ENCODE results near the gene PTPRD.

The PTPRD gene

GRCh38 chr9:10146517-10147331 lies 466.1 kb downstream of the PTPRD start:
- no peak for DNase-seq

GRCh38 chr9:10144355-10144754 lies 468.4 kb downstream of the PTPRD start:
- DNase-seq: no peak

- no peak for DNase-seq
Measured at GRCh38 chr9:10135553-10135952, 477.2 kb downstream of the PTPRD start.

GRCh38 chr9:10134266-10134665 lies 478.5 kb downstream of the PTPRD start:
- DNase-seq: no peak

GRCh38 chr9:10130061-10130675 lies 482.6 kb downstream of the PTPRD start:
- DNase-seq: no peak

- DNase-seq: no peak
Measured at GRCh38 chr9:10127867-10128266, 484.9 kb downstream of the PTPRD start.

- DNase-seq: no peak
Measured at GRCh38 chr9:10112798-10113197, 500.0 kb downstream of the PTPRD start.

- DNase-seq: no peak
Measured at GRCh38 chr9:10112070-10112469, 500.7 kb downstream of the PTPRD start.

GRCh38 chr9:10108815-10109214 lies 504.0 kb downstream of the PTPRD start:
- no peak for DNase-seq

- no peak for DNase-seq
Measured at GRCh38 chr9:10104774-10105173, 508.0 kb downstream of the PTPRD start.

- no peak for DNase-seq
Measured at GRCh38 chr9:10095208-10095607, 517.6 kb downstream of the PTPRD start.

GRCh38 chr9:10094563-10094962 lies 518.2 kb downstream of the PTPRD start:
- DNase-seq: no peak

GRCh38 chr9:10080012-10080411 lies 532.8 kb downstream of the PTPRD start:
- DNase-seq: no peak

GRCh38 chr9:10079284-10079964 lies 533.4 kb downstream of the PTPRD start:
- DNase-seq: no peak

- DNase-seq: no peak
Measured at GRCh38 chr9:10071579-10071978, 541.2 kb downstream of the PTPRD start.

- no peak for DNase-seq
Measured at GRCh38 chr9:10062629-10063395, 550.0 kb downstream of the PTPRD start.

GRCh38 chr9:10059044-10059443 lies 553.8 kb downstream of the PTPRD start:
- no peak for DNase-seq

GRCh38 chr9:10055886-10056395 lies 556.9 kb downstream of the PTPRD start:
- DNase-seq: no peak

GRCh38 chr9:10054456-10054855 lies 558.3 kb downstream of the PTPRD start:
- DNase-seq: no peak

- DNase-seq: no peak
Measured at GRCh38 chr9:10052916-10053315, 559.9 kb downstream of the PTPRD start.

- DNase-seq: no peak
Measured at GRCh38 chr9:10052181-10052580, 560.6 kb downstream of the PTPRD start.

GRCh38 chr9:10050016-10050415 lies 562.8 kb downstream of the PTPRD start:
- no peak for DNase-seq

- DNase-seq: no peak
Measured at GRCh38 chr9:10048994-10049393, 563.8 kb downstream of the PTPRD start.

Measured in cortex of kidney (tissue), 1 donor.